Kidney epithelial cell (primary cell): ENCODE results near the gene INTS14. TPM values are rescaled to one million over a fixed set of nuclear protein-coding genes. Genes with fewer than 3 reads are reported as not detected.

Experiments
- DNase-seq: peaks from one replicate; pipeline ENCODE4 v3.0.0-alpha.2; 2010; ENCODE audit warnings: low read depth
- H3K27me3 ChIP-seq: 2 replicates; pipeline ENCODE4 v1.6.0; 2011; ENCODE audit warnings: low read length; ENCODE audit not compliant: control insufficient read depth, insufficient read depth
- H3K36me3 ChIP-seq: 2 replicates; pipeline ENCODE4 v1.5.1; 2011; ENCODE audit warnings: low read length; ENCODE audit not compliant: control insufficient read depth, insufficient read depth
- H3K4me3 ChIP-seq: 2 replicates; pipeline ENCODE4 v1.5.1; 2011; ENCODE audit warnings: low read depth, mild to moderate bottlenecking, control low read depth, low read length
- total RNA-seq: library from RNA; depleted of rRNA; stranded (reverse); fragments of >200 nt; gene quantifications from 2 replicates; pipeline ENCODE4 v1.2.3, GENCODE V29; 2015
- TF ChIP-seq, protein P1 (sequence below): IDR thresholded peaks from 2 replicates; pipeline ENCODE4 v1.5.1; 2011; ENCODE audit warnings: mild to moderate bottlenecking, moderate library complexity, low read length, control low read depth, inconsistent platforms; ENCODE audit not compliant: insufficient read depth, poor library complexity, severe bottlenecking

INTS14 gene
- 36.5 and 49.3 TPM in 2 replicates for total RNA-seq

DNA sequence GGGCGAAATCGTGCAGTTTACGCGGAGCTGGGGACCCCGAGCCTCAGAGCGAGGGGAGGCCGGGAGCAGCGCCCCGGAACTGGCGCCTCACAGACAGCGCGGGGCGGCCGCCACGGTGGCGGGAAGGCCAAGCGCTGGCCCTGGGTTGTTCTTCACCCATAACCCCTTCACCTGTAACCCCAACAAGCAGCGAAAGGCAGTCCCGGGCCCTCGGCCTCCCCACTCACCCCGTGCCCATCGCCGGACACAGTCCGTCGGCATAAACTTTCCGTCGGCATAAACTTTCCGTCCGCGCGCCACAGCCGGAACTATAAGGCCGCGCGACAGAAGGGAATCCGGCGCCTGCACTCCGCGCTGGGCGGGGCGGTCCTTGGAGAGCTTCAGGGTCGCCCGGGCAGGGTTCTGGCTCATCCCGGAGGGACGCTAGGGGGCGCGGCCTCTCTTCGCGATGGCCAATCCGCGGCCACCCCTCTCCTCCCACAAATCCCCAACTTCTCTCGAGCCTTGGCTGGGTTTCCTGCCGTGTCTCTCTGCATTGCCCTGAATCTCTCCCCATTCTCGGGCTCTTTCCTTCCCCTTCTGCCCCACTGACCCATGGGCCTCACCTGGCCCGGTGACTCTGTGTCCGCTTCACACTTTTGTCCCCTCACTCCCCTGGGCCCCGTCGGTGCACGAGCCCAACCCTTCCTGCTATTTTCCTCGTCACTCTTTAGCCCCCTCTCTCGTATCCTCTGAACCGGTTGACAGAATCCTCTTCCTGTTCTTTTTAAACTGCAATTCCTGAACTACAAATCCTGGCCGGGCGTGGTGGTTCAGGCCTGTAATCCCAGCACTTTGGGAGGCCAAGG lies at the start of gene INTS14:
INTS14 (minus strand) TSS at position 261 of the 848 bp plus-strand sequence. CDS start 3,751 bp downstream, outside the sequence.
- no peaks in the 10 kb centered on the region for H3K27me3 ChIP-seq
- TF ChIP-seq, protein P1, sequence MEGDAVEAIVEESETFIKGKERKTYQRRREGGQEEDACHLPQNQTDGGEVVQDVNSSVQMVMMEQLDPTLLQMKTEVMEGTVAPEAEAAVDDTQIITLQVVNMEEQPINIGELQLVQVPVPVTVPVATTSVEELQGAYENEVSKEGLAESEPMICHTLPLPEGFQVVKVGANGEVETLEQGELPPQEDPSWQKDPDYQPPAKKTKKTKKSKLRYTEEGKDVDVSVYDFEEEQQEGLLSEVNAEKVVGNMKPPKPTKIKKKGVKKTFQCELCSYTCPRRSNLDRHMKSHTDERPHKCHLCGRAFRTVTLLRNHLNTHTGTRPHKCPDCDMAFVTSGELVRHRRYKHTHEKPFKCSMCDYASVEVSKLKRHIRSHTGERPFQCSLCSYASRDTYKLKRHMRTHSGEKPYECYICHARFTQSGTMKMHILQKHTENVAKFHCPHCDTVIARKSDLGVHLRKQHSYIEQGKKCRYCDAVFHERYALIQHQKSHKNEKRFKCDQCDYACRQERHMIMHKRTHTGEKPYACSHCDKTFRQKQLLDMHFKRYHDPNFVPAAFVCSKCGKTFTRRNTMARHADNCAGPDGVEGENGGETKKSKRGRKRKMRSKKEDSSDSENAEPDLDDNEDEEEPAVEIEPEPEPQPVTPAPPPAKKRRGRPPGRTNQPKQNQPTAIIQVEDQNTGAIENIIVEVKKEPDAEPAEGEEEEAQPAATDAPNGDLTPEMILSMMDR = peak; percentile 65
- peak; percentile 67 for DNase-seq
- H3K36me3 ChIP-seq = no peaks in the 10 kb centered on the region
- H3K4me3 ChIP-seq = peak within 1 kb of the TSS; percentile 82

DNA sequence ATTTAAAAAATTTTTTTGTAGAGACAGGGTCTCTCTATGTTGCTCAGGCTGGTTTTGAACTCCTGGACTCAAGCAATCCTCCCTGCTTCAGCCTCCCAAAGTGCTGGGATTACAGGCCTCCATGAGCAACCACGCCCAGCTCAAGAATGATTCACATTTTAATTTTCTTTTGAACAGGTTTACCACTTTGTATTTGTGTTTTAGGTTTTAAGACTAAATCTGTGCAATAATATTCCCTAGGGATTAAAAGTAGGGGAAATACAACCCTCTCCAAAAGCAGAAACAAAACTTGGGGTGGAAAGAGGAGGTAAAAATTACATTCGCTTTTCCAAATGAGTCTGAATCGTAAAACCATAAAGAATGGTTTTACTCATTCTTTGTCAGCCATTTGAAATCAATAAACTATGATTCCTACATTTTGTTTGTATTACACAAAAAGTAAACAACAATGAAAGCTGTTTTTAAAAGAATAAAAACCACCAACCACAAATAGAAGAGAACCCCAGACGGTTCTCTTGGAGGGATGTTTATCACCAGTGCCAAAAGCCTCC lies 48.6 kb upstream of the INTS14 start:
- no peak overlapping the region for H3K4me3 ChIP-seq
- H3K36me3 ChIP-seq = no peaks in the 10 kb centered on the region
- TF ChIP-seq, protein P1 = no peak
- no peak for DNase-seq
- no peaks in the 10 kb centered on the region for H3K27me3 ChIP-seq

DNA sequence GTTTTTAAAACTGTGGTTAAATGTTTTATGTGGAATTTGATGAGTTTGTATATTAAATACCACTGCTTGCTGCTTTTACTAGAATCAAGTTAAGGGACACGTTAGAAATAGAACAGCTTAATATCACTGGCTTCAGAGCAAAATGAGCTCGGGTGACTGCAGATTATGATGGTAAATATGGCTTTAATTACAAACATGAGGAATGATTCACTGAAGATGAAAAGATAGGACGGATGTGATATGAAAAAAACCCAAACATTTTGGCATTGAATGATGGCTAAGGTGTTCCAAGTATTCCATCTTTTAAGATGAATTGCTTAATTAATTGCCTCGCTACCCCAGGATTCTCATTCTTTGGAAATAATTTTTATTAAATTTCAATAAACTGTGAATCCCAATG lies 44.5 kb upstream of the INTS14 start:
- Histone ChIP-seq H3K27me3 (no peaks in the 10 kb centered on the region), H3K36me3 (no peaks in the 10 kb centered on the region)

DNA sequence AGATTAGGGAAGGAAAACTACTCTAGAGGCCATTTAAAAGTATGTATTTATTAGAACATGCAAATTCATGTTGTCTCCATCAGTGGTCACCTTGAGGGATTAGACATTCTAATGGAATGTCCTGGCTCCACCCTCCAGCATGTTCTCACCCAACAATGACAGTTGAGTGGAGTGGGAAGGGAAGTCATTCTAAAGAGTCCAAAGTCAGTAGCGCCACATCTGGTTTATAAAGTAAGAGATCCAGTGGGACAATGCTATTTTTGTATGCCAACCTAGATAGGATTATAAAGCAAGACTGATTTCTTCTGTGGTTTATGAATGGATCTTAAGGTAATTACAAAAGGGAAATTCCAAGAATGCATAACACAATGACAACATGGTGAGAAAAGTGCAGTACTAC lies 44.1 kb upstream of the INTS14 start:
- no peak for DNase-seq
- no peaks in the 10 kb centered on the region for H3K27me3 ChIP-seq
- TF ChIP-seq, protein P1 = no peak
- no peak overlapping the region for H3K4me3 ChIP-seq
- H3K36me3 ChIP-seq = no peaks in the 10 kb centered on the region

More for the DNA sequence above, 44.5 kb upstream of the INTS14 start:
- H3K4me3 ChIP-seq = no peak overlapping the region
- TF ChIP-seq, protein P1 = no peak
- no peak for DNase-seq

DNA sequence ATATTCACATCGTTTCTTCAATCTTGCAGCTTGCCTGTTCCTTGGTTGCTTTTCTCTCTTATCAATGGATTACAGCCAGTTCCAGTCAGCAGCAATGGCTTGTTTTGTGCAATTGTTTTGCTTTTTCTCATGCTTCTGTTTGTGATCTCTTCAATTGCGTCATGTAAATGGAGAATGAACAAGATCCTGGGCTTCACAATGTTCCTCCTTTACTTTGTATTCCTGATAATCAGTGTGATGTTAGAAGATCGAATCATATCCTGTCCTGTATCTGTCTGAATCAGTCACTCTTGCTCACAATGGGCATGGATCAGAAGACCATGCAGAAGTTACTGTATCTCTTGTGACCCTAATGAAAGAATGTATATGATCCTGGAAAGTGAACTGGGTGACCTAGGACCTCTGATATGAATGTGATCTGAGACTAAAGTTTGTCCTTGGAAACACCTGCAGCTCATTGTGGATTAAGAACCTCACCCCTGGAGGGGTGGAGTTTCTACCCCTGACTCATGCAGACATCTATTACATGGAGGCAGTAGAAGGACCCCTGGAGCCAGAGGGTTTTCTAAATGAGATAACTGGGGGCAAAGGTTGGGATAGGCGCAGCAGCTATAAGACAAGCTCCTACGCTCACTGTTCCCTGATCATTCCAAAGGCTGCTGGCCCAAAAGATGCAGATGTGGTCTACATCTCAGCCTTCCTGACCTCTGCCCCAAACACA lies 43.0 kb upstream of the INTS14 start:
- DNase-seq = no peak
- Histone ChIP-seq H3K4me3 (no peak overlapping the region), H3K36me3 (no peaks in the 10 kb centered on the region), H3K27me3 (no peaks in the 10 kb centered on the region)
- TF ChIP-seq, protein P1 = no peak
